ENCODE data around the gene CRB2.

CRB2 gene

GRCh38 chr9:123329329-123329955 is 26.6 kb upstream of the CRB2 start:
- DNase-seq (ENCODE audit: low spot score), result no peak

DNA sequence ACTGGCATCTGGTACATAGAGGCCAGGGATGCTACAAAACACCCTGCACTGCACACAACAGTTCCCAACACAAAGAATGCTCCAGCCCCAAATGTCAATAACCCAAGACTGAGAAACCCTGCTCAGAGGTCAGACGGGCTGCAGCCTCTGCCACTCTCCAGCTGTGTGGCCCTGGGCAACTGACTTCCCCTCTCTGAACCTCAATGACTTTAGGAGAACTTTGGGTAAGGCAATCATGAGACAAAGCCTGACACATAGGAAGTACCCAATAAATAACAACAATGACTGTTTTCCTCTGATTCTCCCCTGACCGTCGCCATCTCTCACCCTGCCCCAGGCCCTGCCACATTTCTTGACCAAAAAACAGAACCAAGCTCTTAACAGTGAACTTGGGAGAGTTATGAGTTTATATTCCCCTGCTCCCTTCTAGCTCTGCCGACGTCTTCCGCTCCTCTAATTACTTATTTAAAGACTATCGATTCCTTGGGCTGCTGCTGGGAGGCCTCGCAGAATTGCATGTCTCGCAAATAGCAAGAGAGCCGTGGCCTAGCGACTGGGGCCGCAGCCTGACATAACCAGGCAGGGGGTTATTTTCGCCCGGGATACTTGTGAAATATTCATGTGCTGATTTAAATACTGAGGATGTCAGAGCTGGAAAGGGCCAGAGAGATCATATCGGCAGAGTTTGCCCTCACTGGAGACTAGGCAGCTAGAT is 24.5 kb upstream of the CRB2 start:
- no peak for DNase-seq (ENCODE audit: low spot score)

GRCh38 chr9:123333058-123333669 is 22.8 kb upstream of the CRB2 start:
- peak; percentile 87 for DNase-seq (ENCODE audit: low spot score)

GRCh38 chr9:123334639-123335038 is 21.4 kb upstream of the CRB2 start:
- DNase-seq (ENCODE audit: low spot score), result no peak

GRCh38 chr9:123335193-123335985 is 20.6 kb upstream of the CRB2 start:
- DNase-seq (ENCODE audit: low spot score), result peak; percentile 85

DNA sequence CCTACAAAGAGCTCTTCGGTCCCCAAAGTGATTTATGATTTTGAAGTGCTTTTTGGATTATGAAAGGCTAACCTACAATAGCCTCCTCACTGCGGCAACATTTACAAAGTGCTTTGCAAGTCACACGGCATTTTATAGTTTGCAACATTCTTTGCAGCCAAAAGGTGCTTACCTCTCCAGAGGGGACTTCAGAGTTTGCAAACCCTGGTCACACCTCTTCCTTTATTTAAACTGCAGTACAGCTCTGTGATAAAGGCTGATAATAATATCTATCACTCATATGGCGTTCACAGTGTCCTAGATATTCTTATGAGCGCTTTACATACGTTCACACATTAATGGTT is 20.0 kb upstream of the CRB2 start:
- no peak for DNase-seq (ENCODE audit: low spot score)

GRCh38 chr9:123336449-123336848 is 19.5 kb upstream of the CRB2 start:
- DNase-seq (ENCODE audit: low spot score), result no peak

- no peak for DNase-seq (ENCODE audit: low spot score)
These were observed 19.0 kb upstream of the CRB2 start for GRCh38 chr9:123336959-123337358.

DNA sequence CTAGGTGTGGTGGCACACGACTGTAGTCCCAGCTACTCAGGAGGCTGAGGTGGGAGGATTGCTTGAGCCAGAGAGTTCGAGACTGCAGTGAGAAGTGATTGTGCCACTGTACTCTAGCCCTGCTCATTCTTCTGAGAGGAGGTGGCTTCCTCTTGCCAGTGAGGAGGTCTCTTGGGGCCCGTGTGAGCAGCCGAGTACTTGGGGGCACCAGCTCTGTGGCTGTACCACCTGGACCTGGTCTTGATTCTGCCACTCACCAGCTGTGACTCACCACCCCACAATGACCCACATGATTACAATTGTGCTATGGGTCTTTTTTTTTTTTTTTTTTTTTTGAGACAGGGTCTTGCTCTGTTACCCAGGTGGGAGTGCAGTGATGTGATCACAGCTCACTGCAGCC is 18.0 kb upstream of the CRB2 start:
- DNase-seq (ENCODE audit: low spot score), result no peak

GRCh38 chr9:123338710-123339665 is 17.0 kb upstream of the CRB2 start:
- no peak for DNase-seq (ENCODE audit: low spot score)

DNA sequence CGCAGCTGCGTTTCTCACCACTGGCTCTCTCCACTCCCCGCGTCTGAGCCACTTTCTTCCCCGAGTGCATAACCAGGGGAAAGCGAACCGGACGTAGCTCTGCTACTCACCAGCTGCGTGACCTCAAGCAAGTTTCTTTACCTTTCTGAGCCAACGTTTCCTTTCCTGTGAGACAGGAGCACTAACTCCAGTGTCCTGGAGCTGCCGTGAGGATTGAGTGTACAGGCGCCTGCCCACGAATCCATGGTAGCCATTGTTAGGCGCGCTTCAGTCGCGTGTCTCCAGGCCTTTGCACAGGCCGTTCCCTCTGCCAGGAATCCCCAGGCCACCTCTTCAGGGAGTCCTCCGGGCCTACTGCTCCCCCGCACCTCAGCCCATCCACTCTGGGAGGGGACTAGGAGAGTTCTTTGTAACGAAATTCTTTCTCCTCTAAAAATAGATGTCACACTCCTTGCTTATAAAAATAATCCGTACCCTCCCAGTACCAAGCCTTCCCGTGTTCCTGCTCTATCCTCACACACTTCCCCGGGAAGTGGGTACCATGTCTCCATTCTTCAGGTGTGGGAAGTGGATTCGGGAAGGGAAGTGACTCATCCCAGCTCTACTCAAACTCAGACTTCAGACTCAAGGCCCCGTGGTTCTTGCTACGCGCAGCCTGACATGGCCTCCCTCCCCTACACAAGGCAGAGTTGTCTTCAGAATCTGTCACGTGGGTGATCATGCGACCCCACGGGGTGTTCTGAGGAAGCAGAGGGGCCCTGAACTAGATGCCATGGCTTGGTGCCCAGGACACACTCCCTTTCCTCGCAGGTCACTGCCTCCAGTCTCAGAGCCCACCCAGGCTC is 16.1 kb upstream of the CRB2 start:
- no peak for DNase-seq (ENCODE audit: low spot score)

- no peak for DNase-seq (ENCODE audit: low spot score)
These were observed 14.2 kb upstream of the CRB2 start for GRCh38 chr9:123341816-123342215.

GRCh38 chr9:123342247-123342646 is 13.8 kb upstream of the CRB2 start:
- no peak for DNase-seq (ENCODE audit: low spot score)

DNA sequence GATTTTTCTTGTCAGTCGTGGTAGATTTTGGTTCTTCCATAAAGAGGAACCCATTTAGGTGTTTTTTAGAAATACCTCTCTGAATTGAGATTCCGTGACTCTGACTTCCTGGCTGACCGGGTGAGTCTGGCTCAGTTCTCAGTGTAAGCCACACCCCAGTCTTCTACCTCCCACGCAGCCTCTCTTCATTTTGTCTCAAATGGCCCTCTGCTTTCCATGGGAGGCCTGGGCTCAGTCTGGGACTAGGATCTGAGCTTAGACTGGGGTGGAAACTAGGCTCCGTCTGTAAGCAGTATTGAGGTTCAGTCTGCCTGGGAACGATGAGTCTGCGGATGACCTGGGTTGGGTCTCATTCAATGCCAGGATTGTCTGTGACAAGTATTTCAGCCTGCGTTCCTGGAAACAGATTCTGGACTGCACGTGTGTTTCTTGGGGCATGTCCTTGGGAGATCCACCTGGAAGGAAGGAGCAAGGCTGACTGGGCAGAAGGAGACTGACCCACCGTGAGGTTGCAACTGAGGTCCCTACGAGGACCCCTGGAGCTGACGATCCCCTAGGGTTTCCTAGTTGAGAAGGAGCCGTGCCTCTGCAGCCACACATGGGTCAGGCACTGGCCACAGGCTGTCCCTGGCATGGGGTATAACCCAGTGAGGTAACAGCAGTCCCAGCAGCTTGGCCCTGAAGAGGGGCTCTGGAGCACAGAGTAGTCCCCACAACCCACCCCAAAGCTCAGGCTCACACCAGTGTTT is 12.4 kb upstream of the CRB2 start:
- DNase-seq (ENCODE audit: low spot score), result peak; percentile 69

DNA sequence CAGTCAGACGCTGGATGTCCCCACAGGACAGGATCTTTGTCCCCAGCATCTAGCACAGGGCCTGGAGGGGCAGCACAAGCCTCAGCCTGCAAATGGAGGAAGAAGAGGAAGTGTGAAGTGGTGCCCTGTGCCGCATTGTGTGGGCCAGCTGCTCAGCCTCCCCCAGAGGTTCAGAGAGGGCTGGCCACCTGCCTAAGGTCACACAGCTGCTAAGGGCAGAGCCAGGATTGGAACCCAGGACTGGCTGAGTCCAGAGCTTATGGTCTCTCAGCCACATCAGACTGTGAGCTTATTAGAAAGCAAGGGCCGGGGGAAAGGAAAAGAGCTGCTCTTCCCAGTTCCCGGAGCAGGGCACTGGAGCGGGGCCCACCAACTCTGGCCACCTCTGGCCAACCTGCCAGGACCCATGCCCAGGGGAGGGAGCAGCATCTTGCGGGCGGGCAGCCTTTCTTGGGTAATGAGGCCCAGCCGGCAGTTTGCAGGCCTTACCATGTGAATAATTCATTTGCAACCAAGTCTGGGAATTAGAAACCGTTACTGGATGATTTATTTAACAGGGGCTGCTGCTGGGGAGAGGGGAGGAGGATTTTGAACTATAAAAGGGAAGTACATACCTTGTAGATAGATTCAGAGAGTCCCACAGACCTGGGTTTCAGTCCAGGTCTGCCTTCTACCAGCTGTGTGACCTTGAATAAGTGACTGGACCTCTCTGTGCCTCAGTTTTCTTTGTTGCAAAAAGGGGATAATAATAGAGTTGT is 11.6 kb upstream of the CRB2 start:
- no peak for DNase-seq (ENCODE audit: low spot score)

DNA sequence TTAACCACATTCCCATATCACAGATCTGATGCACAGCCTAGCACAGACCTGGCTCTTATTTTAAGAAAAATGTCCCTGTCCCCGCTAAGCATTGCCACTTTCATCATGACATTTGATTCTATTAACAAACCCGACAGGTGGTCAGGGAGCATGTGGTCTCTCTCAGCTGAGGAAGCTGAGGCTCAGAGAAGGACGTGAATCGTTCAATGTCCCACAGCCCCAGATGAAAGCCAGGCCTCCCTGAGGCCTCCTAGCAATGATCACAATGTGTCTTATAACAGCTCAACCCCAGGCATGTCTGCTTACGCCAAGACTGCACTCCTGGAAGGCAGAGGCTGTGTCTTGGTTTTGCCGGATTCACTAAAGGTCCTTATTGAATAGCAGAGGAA is 10.4 kb upstream of the CRB2 start:
- no peak for DNase-seq (ENCODE audit: low spot score)

- DNase-seq (ENCODE audit: low spot score), result no peak
These were observed 10.0 kb upstream of the CRB2 start for GRCh38 chr9:123346026-123346425.

GRCh38 chr9:123346826-123347225 is 9.2 kb upstream of the CRB2 start:
- no peak for DNase-seq (ENCODE audit: low spot score)
